ENCODE data around the gene CELA2A. TPM values are rescaled to one million over a fixed set of nuclear protein-coding genes. Genes with fewer than 3 reads are reported as not detected.

The CELA2A gene
- total and polyA plus RNA-seq, 2 donors (not counting 1 experiment from before 2014, with no cell fraction given) = not detected

DNA sequence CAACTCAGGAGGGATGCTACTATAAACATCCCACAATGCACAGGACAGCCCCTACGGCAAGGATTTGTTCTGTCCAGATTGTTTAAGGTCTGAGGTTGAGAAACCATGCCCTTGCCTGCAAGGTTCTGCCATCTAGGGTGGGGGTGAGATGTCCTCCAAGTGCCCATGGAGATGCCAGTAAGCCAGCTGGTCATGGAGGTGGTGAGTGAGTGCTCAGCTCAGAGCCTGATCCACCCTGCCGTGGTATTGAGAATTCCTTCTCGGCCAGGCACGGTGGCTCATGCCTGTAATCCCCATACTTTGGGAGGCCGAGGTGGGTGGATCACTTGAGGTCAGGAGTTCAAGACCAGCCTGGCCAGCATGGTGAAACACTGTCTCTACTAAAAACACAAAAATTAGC is 31.6 kb upstream of the CELA2A start:
- TF ChIP-seq, protein P1, sequence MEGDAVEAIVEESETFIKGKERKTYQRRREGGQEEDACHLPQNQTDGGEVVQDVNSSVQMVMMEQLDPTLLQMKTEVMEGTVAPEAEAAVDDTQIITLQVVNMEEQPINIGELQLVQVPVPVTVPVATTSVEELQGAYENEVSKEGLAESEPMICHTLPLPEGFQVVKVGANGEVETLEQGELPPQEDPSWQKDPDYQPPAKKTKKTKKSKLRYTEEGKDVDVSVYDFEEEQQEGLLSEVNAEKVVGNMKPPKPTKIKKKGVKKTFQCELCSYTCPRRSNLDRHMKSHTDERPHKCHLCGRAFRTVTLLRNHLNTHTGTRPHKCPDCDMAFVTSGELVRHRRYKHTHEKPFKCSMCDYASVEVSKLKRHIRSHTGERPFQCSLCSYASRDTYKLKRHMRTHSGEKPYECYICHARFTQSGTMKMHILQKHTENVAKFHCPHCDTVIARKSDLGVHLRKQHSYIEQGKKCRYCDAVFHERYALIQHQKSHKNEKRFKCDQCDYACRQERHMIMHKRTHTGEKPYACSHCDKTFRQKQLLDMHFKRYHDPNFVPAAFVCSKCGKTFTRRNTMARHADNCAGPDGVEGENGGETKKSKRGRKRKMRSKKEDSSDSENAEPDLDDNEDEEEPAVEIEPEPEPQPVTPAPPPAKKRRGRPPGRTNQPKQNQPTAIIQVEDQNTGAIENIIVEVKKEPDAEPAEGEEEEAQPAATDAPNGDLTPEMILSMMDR (conservative IDR thresholded peaks at IDR 0.05 in 1 of 2, IDR thresholded peaks at IDR 0.05 in 1 of 2; ENCODE audit: low read depth in 1 of 2, low read length in 2 of 2) = no peak
- no peak for TF ChIP-seq EZH2 (IDR thresholded peaks at IDR 0.05; ENCODE audit: low read length, missing control alignments)
- no peak overlapping the region for H3K27ac ChIP-seq (ENCODE audit: insufficient read depth, low read length)
- H3K4me1 ChIP-seq (ENCODE audit: control insufficient read depth, extremely low read depth, insufficient read depth, low read length) = peaks cover 3% of the 10 kb centered on the region
- peaks cover 2% of the 10 kb centered on the region for H3K36me3 ChIP-seq (ENCODE audit: control insufficient read depth, insufficient read depth, low read length)
- H3K9me3 ChIP-seq (ENCODE audit: control insufficient read depth, insufficient read depth, low read depth, low read length) = no peaks in the 10 kb centered on the region
- H2AFZ ChIP-seq (ENCODE audit: low read length) = no peak overlapping the region
- DNase-seq (ENCODE audit: low read depth in 2 of 2) = no peak
- H3K4me3 ChIP-seq (replicated peaks in 1 of 4; ENCODE audit: control extremely low read depth in 1 of 4, insufficient read depth in 1 of 4, low read depth in 3 of 4, low read length in 4 of 4) = no peak overlapping the region
- no peak overlapping the region for H3K4me2 ChIP-seq (ENCODE audit: extremely low read depth, insufficient read depth, low read length)
- peaks cover 7% of the 10 kb centered on the region for H3K79me2 ChIP-seq (ENCODE audit: control insufficient read depth, insufficient read depth, low read length)
- H4K20me1 ChIP-seq (ENCODE audit: control insufficient read depth, extremely low read depth, insufficient read depth, low read length) = no peaks in the 10 kb centered on the region
- no peak overlapping the region for H3K9ac ChIP-seq (ENCODE audit: insufficient read depth, low read length)
- H3K27me3 ChIP-seq (ENCODE audit: control insufficient read depth, insufficient read depth, low read length) = no peaks in the 10 kb centered on the region

DNA sequence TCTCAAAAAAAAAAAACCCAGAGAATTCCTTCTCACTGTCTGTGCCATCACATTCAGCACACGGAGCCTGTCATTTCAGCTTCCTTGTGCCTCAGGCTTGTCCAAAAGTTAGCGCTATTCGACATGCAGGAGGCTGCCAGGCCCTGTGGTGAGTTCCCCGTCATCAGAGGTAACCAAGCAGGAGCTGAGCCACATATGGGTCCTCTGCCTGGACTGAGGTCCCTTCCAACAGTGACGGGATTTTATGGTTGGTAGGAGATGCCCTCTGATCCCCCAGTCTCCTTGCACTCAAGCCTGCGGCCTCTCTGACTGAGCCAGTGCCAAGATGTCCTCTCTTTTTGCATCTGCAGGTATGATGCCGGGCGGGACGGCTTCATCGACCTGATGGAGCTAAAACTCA is 31.0 kb upstream of the CELA2A start:
- no peaks in the 10 kb centered on the region for H4K20me1 ChIP-seq (ENCODE audit: control insufficient read depth, extremely low read depth, insufficient read depth, low read length)
- peaks cover 3% of the 10 kb centered on the region for H3K4me1 ChIP-seq (ENCODE audit: control insufficient read depth, extremely low read depth, insufficient read depth, low read length)
- no peak overlapping the region for H2AFZ ChIP-seq (ENCODE audit: low read length)
- peaks cover 7% of the 10 kb centered on the region for H3K79me2 ChIP-seq (ENCODE audit: control insufficient read depth, insufficient read depth, low read length)
- H3K27ac ChIP-seq (ENCODE audit: insufficient read depth, low read length) = no peak overlapping the region
- no peak for DNase-seq (ENCODE audit: low read depth in 2 of 2)
- H3K27me3 ChIP-seq (ENCODE audit: control insufficient read depth, insufficient read depth, low read length) = no peaks in the 10 kb centered on the region
- no peak overlapping the region for H3K4me3 ChIP-seq (replicated peaks in 1 of 4; ENCODE audit: control extremely low read depth in 1 of 4, insufficient read depth in 1 of 4, low read depth in 3 of 4, low read length in 4 of 4)
- no peaks in the 10 kb centered on the region for H3K9me3 ChIP-seq (ENCODE audit: control insufficient read depth, insufficient read depth, low read depth, low read length)
- H3K36me3 ChIP-seq (ENCODE audit: control insufficient read depth, insufficient read depth, low read length) = peaks cover 2% of the 10 kb centered on the region
- TF ChIP-seq, protein P1 (conservative IDR thresholded peaks at IDR 0.05 in 1 of 2, IDR thresholded peaks at IDR 0.05 in 1 of 2; ENCODE audit: low read depth in 1 of 2, low read length in 2 of 2) = no peak
- no peak for TF ChIP-seq EZH2 (IDR thresholded peaks at IDR 0.05; ENCODE audit: low read length, missing control alignments)
- H3K9ac ChIP-seq (ENCODE audit: insufficient read depth, low read length) = no peak overlapping the region
- H3K4me2 ChIP-seq (ENCODE audit: extremely low read depth, insufficient read depth, low read length) = no peak overlapping the region

DNA sequence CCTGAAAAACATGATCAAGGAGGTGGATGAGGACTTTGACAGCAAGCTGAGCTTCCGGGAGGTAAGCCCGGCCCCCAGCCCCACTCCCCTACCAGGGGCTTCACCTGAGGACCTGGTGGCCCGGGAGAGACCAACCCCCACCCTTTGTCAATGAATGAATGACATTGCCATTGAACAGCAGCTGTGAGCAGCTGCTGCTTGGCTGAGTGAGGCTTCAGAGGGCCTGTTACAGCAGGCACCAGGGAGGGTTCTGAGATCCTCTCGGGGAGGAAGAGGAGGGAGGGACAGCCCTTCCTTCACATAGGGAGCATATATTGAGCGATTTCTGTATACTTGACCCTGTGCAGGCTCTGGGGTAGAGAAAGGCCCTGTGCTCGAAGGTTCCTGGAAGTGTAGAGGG is 30.6 kb upstream of the CELA2A start:
- H4K20me1 ChIP-seq (ENCODE audit: control insufficient read depth, extremely low read depth, insufficient read depth, low read length) = no peaks in the 10 kb centered on the region
- H3K36me3 ChIP-seq (ENCODE audit: control insufficient read depth, insufficient read depth, low read length) = peaks cover 2% of the 10 kb centered on the region
- H3K4me2 ChIP-seq (ENCODE audit: extremely low read depth, insufficient read depth, low read length) = no peak overlapping the region
- no peaks in the 10 kb centered on the region for H3K9me3 ChIP-seq (ENCODE audit: control insufficient read depth, insufficient read depth, low read depth, low read length)
- no peaks in the 10 kb centered on the region for H3K27me3 ChIP-seq (ENCODE audit: control insufficient read depth, insufficient read depth, low read length)
- H3K9ac ChIP-seq (ENCODE audit: insufficient read depth, low read length) = no peak overlapping the region
- no peak overlapping the region for H3K27ac ChIP-seq (ENCODE audit: insufficient read depth, low read length)
- peaks cover 3% of the 10 kb centered on the region for H3K4me1 ChIP-seq (ENCODE audit: control insufficient read depth, extremely low read depth, insufficient read depth, low read length)
- H2AFZ ChIP-seq (ENCODE audit: low read length) = no peak overlapping the region
- no peak for DNase-seq (ENCODE audit: low read depth in 2 of 2)
- no peak for TF ChIP-seq EZH2 (IDR thresholded peaks at IDR 0.05; ENCODE audit: low read length, missing control alignments)
- TF ChIP-seq, protein P1 (conservative IDR thresholded peaks at IDR 0.05 in 1 of 2, IDR thresholded peaks at IDR 0.05 in 1 of 2; ENCODE audit: low read depth in 1 of 2, low read length in 2 of 2) = no peak
- no peak overlapping the region for H3K4me3 ChIP-seq (replicated peaks in 1 of 4; ENCODE audit: control extremely low read depth in 1 of 4, insufficient read depth in 1 of 4, low read depth in 3 of 4, low read length in 4 of 4)
- peaks cover 4% of the 10 kb centered on the region for H3K79me2 ChIP-seq (ENCODE audit: control insufficient read depth, insufficient read depth, low read length)
